ENCODE data around the gene WFDC1. TPM values are rescaled to one million over a fixed set of nuclear protein-coding genes. Genes with fewer than 3 reads are reported as not detected.

WFDC1 gene
- total and polyA plus RNA-seq, 10 of the 15 experiments (the other 5 are each of a cell fraction or from before 2014, with no cell fraction given): not detected

GRCh38 chr16:84357191-84357651 is 62.5 kb downstream of the WFDC1 start (continued):
- no peak for TF ChIP-seq PRDM15 (CRISPR knock-in tag; IDR thresholded peaks at IDR 0.05)
- no peak for TF ChIP-seq TBL1XR1 (IDR thresholded peaks at IDR 0.05; ENCODE audit: low read depth, low read length)
- TF ChIP-seq NKRF (conservative IDR thresholded peaks at IDR 0.05): no peak
- TF ChIP-seq POLR2AphosphoS5 (IDR thresholded peaks at IDR 0.05; ENCODE audit: low read length): no peak
- no peak for TF ChIP-seq PML (IDR thresholded peaks at IDR 0.05; ENCODE audit: low read length)
- no peak for TF ChIP-seq BMI1 (IDR thresholded peaks at IDR 0.05; ENCODE audit: borderline replicate concordance)
